HG02588 (cell line): ENCODE measurements around the gene CLCNKA.
A peak's percentile ranks its signal among the peaks of the same experiment; 100 is the strongest.

Source experiments
- ATAC-seq: cut with Tn5 transposase; IDR thresholded peaks from one replicate; pipeline ENCODE4 v1.9.1; 2021; ENCODE audit warnings: mild to moderate bottlenecking, moderate library complexity; ENCODE audit not compliant: unreplicated experiment

The CLCNKA gene

GRCh38 chr1:16076031-16076864 lies 54.4 kb downstream of the CLCNKA start:
- ATAC-seq, result no peak

- ATAC-seq, result no peak
These were observed 55.0 kb downstream of the CLCNKA start for GRCh38 chr1:16076865-16077238.

GRCh38 chr1:16077406-16078245 lies 55.8 kb downstream of the CLCNKA start:
- no peak for ATAC-seq

GRCh38 chr1:16078925-16079656 lies 57.3 kb downstream of the CLCNKA start:
- ATAC-seq, result peak; percentile 50

GRCh38 chr1:16080422-16081150 lies 58.8 kb downstream of the CLCNKA start:
- ATAC-seq, result no peak

- ATAC-seq, result no peak
These were observed 59.8 kb downstream of the CLCNKA start for GRCh38 chr1:16081636-16082035.

- ATAC-seq, result no peak
These were observed 60.6 kb downstream of the CLCNKA start for GRCh38 chr1:16082283-16083038.

GRCh38 chr1:16083486-16083885 lies 61.6 kb downstream of the CLCNKA start:
- ATAC-seq, result no peak
